Hematopoietic multipotent progenitor cell treated with erythropoietin and hydrocortisone succinate and interleukin-3 and kit ligand, for 17 days (in vitro differentiated cells): ENCODE measurements around the gene EYS.
"Not testable (repeated sequence)": the region's sequence is repeated elsewhere in the genome, so short reads cannot be mapped to it uniquely, and the experiment has no call there.

Source experiments
- DNase-seq: peaks from one replicate; pipeline ENCODE4 v3.0.0-alpha.2; 2015; ENCODE audit warnings: low spot score

EYS gene

GRCh38 chr6:64301307-64302236 lies 1405.5 kb downstream of the EYS start:
- DNase-seq: no peak

- DNase-seq: no peak
Measured at GRCh38 chr6:64299176-64299575, 1407.8 kb downstream of the EYS start.

GRCh38 chr6:64294034-64294433 lies 1413.0 kb downstream of the EYS start:
- DNase-seq: no peak

GRCh38 chr6:64293298-64293697 lies 1413.7 kb downstream of the EYS start:
- no peak for DNase-seq

- no peak for DNase-seq
Measured at GRCh38 chr6:64290867-64291266, 1416.2 kb downstream of the EYS start.

GRCh38 chr6:64289931-64290330 lies 1417.1 kb downstream of the EYS start:
- no peak for DNase-seq

- DNase-seq: no peak
Measured at GRCh38 chr6:64288351-64288750, 1418.7 kb downstream of the EYS start.

- no peak for DNase-seq
Measured at GRCh38 chr6:64281167-64281566, 1425.9 kb downstream of the EYS start.

- DNase-seq: no peak
Measured at GRCh38 chr6:64280569-64280968, 1426.5 kb downstream of the EYS start.

- no peak for DNase-seq
Measured at GRCh38 chr6:64270083-64270482, 1436.9 kb downstream of the EYS start.

- DNase-seq: no peak
Measured at GRCh38 chr6:64266351-64266821, 1440.6 kb downstream of the EYS start.

- DNase-seq: no peak
Measured at GRCh38 chr6:64263778-64264177, 1443.2 kb downstream of the EYS start.

- DNase-seq: no peak
Measured at GRCh38 chr6:64259372-64259771, 1447.7 kb downstream of the EYS start.

GRCh38 chr6:64258752-64259151 lies 1448.3 kb downstream of the EYS start:
- DNase-seq: no peak

- no peak for DNase-seq
Measured at GRCh38 chr6:64258302-64258701, 1448.7 kb downstream of the EYS start.

GRCh38 chr6:64257586-64257985 lies 1449.4 kb downstream of the EYS start:
- DNase-seq: no peak

- no peak for DNase-seq
Measured at GRCh38 chr6:64256483-64256882, 1450.5 kb downstream of the EYS start.

- no peak for DNase-seq
Measured at GRCh38 chr6:64255000-64255399, 1452.0 kb downstream of the EYS start.

GRCh38 chr6:64254558-64254957 lies 1452.5 kb downstream of the EYS start:
- no peak for DNase-seq

GRCh38 chr6:64252256-64252655 lies 1454.8 kb downstream of the EYS start:
- DNase-seq: no peak

GRCh38 chr6:64250126-64250525 lies 1456.9 kb downstream of the EYS start:
- DNase-seq: no peak

- no peak for DNase-seq
Measured at GRCh38 chr6:64249115-64249514, 1457.9 kb downstream of the EYS start.

GRCh38 chr6:64243618-64244017 lies 1463.4 kb downstream of the EYS start:
- DNase-seq: no peak

GRCh38 chr6:64238908-64239307 lies 1468.1 kb downstream of the EYS start:
- not testable (repeated sequence) for DNase-seq
